GM18951 (cell line): ENCODE measurements around the gene KDM4B.

ENCODE experiments used
- POLR2A ChIP-seq: IDR thresholded peaks from 4 replicates; pipeline ENCODE4 v1.6.1; 2011; ENCODE audit warnings: mild to moderate bottlenecking; ENCODE audit not compliant: insufficient read length, insufficient read depth; ENCODE audit errors: extremely low read depth
- in situ Hi-C: fragments of 300-500 bp; cut with MboI; formaldehyde crosslinking; loops from one replicate; pipeline ENCODE4 v1.12.0; 2022; ENCODE audit warnings: low sequenced_read_pairs, mixed read lengths, inconsistent platforms; ENCODE audit not compliant: unreplicated experiment

KDM4B gene

GRCh38 chr19:5104871-5105351 lies 136.0 kb downstream of the KDM4B start:
- TF ChIP-seq POLR2A: no peak
- in situ Hi-C loops: no loop called here

GRCh38 chr19:5106191-5106726 lies 137.3 kb downstream of the KDM4B start:
- in situ Hi-C loops: no loop called here
- TF ChIP-seq POLR2A: no peak

GRCh38 chr19:5106971-5107370 lies 138.1 kb downstream of the KDM4B start:
- TF ChIP-seq POLR2A: no peak
- in situ Hi-C loops: no loop called here

- in situ Hi-C loops: no loop called here
- TF ChIP-seq POLR2A: no peak
These were observed 138.7 kb downstream of the KDM4B start for GRCh38 chr19:5107432-5108122.

GRCh38 chr19:5108123-5108596 lies 139.2 kb downstream of the KDM4B start:
- in situ Hi-C loops: no loop called here
- no peak for TF ChIP-seq POLR2A

GRCh38 chr19:5108866-5109265 lies 140.0 kb downstream of the KDM4B start:
- TF ChIP-seq POLR2A: no peak
- in situ Hi-C loops: no loop called here

- in situ Hi-C loops: no loop called here
- no peak for TF ChIP-seq POLR2A
These were observed 140.6 kb downstream of the KDM4B start for GRCh38 chr19:5109560-5109959.

- TF ChIP-seq POLR2A: no peak
- in situ Hi-C loops: no loop called here
These were observed 141.6 kb downstream of the KDM4B start for GRCh38 chr19:5110546-5110945.

GRCh38 chr19:5111051-5111450 lies 142.1 kb downstream of the KDM4B start:
- TF ChIP-seq POLR2A: no peak
- in situ Hi-C loops: no loop called here

GRCh38 chr19:5112175-5112574 lies 143.3 kb downstream of the KDM4B start:
- in situ Hi-C loops: no loop called here
- TF ChIP-seq POLR2A: no peak

- in situ Hi-C loops: no loop called here
- TF ChIP-seq POLR2A: no peak
These were observed 144.0 kb downstream of the KDM4B start for GRCh38 chr19:5112681-5113575.

- in situ Hi-C loops: no loop called here
- TF ChIP-seq POLR2A: no peak
These were observed 145.0 kb downstream of the KDM4B start for GRCh38 chr19:5113633-5114586.
